ENCODE measurements around the gene MED15. TPM values are rescaled to one million over a fixed set of nuclear protein-coding genes. Genes with fewer than 3 reads are reported as not detected.

The MED15 gene
- total RNA-seq, 1 experiment from 2014 or later = 59.3 TPM

GRCh38 chr22:20522134-20523004 lies 15.0 kb downstream of the MED15 start:
- ChIA-PET CTCF (interaction anchor here (0.6 kb wide), 1 partner anchor 13 kb away, joined by 10 read pairs; no protein-coding TSS in a partner anchor), POLR2A (no interaction called here)
- no peaks in the 10 kb centered on the region for H3K27me3 ChIP-seq (ENCODE audit: control insufficient read depth, insufficient read depth, low read length)
- DNase-seq (ENCODE audit: low read depth, low spot score) (no peak), ATAC-seq (no peak)
- no peaks in the 10 kb centered on the region for H3K36me3 ChIP-seq (ENCODE audit: control insufficient read depth, insufficient read depth, low read length)
- H3K4me1 ChIP-seq (ENCODE audit: control insufficient read depth, insufficient read depth, low read length) = peaks cover 15% of the 10 kb centered on the region
- no peak overlapping the region for H3K27ac ChIP-seq (ENCODE audit: low read length)
- intact Hi-C loops (cut with micrococcal nuclease; ENCODE audit: unreplicated experiment) = no loop called here
- H3K4me3 ChIP-seq (ENCODE audit: low read depth in 2 of 2, low read length in 2 of 2) = no peak overlapping the region
- in situ Hi-C loops (cut with HindIII; ENCODE audit: low pct_unique_long_range_greater_than_20kb, low sequenced_read_pairs) = no loop called here
- no peaks in the 10 kb centered on the region for H3K9me3 ChIP-seq (ENCODE audit: control insufficient read depth, insufficient read depth, low read depth, low read length)
- BruUV-seq (replicated peaks) = no TSS peak
- TF ChIP-seq TCF7L2 (IDR thresholded peaks at IDR 0.05; ENCODE audit: low read depth, low read length) (no peak), SIN3A (IDR thresholded peaks at IDR 0.05; ENCODE audit: borderline replicate concordance, insufficient read depth, low read depth, low read length) (no peak), CTCF (IDR thresholded peaks at IDR 0.05) (no peak), POLR2AphosphoS5 (IDR thresholded peaks at IDR 0.05; ENCODE audit: low read depth, low read length) (no peak)

- POLR2A ChIA-PET = no interaction called here
- Histone ChIP-seq H3K27me3 (ENCODE audit: control insufficient read depth, insufficient read depth, low read length) (no peaks in the 10 kb centered on the region), H3K9me3 (ENCODE audit: control insufficient read depth, insufficient read depth, low read depth, low read length) (no peaks in the 10 kb centered on the region), H3K36me3 (ENCODE audit: control insufficient read depth, insufficient read depth, low read length) (no peaks in the 10 kb centered on the region), H3K27ac (ENCODE audit: low read length) (peak overlapping the region; percentile 51; the same call in 1 of the 2 replicates), H3K4me3 (ENCODE audit: low read depth in 2 of 2, low read length in 2 of 2) (no peak overlapping the region), H3K4me1 (ENCODE audit: control insufficient read depth, insufficient read depth, low read length) (peaks cover 15% of the 10 kb centered on the region)
- intact Hi-C loops (cut with micrococcal nuclease; ENCODE audit: unreplicated experiment) = no loop called here
- CTCF ChIA-PET = interaction anchor here (0.6 kb wide), 1 partner anchor 14 kb away, joined by 10 read pairs; no protein-coding TSS in a partner anchor
- in situ Hi-C loops (cut with HindIII; ENCODE audit: low pct_unique_long_range_greater_than_20kb, low sequenced_read_pairs) = no loop called here
- no TSS peak for BruUV-seq (replicated peaks)
- TF ChIP-seq TCF7L2 (IDR thresholded peaks at IDR 0.05; ENCODE audit: low read depth, low read length) (no peak), POLR2AphosphoS5 (IDR thresholded peaks at IDR 0.05; ENCODE audit: low read depth, low read length) (no peak), REST (IDR thresholded peaks at IDR 0.05; ENCODE audit: insufficient read depth in 1 of 2, low read depth in 2 of 2, low read length in 1 of 2) (no peak), SIN3A (IDR thresholded peaks at IDR 0.05; ENCODE audit: borderline replicate concordance, insufficient read depth, low read depth, low read length) (no peak), CTCF (IDR thresholded peaks at IDR 0.05) (no peak)
- 0 out of 2 replicates have a peak, but pooled peaks have one; percentile 27 for ATAC-seq
- DNase-seq (ENCODE audit: low read depth, low spot score) = no peak
Measured at GRCh38 chr22:20523086-20523983, 15.9 kb downstream of the MED15 start.
